ENCODE data around the gene MRPL16.
A peak's percentile ranks its signal among the peaks of the same experiment; 100 is the strongest.

GRCh38 chr11:59802639-59803176 lies 7.9 kb downstream of the MRPL16 start:
- peak; percentile 92 for TF ChIP-seq CTCF (conservative IDR thresholded peaks at IDR 0.05; ENCODE audit: low read length)
- TF ChIP-seq EZH2phosphoT487 (IDR thresholded peaks at IDR 0.05; ENCODE audit: borderline replicate concordance, low read depth, low read length): no peak
